Measurements from ENCODE around the gene PHC1.

Gene PHC1

GRCh38 chr12:8941691-8942478 lies 27.6 kb downstream of the PHC1 start:
- DNase-seq (ENCODE audit: low read depth): no peak
- H3K4me3 ChIP-seq (ENCODE audit: low read depth, low read length): no peak overlapping the region
- TF ChIP-seq CTCF (IDR thresholded peaks at IDR 0.05; ENCODE audit: control insufficient read depth, extremely low read depth, insufficient read depth): no peak

DNA sequence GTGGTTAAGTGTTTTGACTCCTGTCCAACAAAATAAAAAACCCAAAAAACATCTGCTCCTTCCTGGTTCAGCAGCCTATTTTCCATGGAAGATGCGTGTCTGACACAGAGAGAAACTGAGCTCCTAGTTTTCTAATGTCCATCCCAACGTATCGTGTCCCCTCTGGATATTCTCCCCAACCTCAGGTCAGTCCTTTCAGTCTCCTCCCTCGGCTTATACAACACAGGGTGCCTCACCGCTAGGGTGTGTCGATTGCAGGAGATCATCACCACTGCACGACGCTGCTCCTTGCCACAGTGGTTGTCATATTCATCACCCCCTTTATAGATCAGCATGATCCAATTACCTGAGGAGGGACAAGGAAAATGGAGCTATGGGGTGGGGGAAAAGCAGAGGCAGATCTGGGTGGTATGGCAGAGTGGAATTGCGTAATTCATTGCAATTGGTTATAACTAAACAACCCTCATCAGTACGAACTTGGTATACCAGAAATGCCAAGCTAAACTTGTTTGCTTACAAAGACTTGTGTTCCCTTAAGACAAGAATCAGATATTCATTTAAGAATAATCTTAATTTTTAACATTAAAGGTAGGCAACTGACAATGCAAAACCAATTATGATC lies 29.4 kb downstream of the PHC1 start:
- no peak overlapping the region for H3K4me3 ChIP-seq (ENCODE audit: low read depth, low read length)
- TF ChIP-seq CTCF (IDR thresholded peaks at IDR 0.05; ENCODE audit: control insufficient read depth, extremely low read depth, insufficient read depth): no peak
- DNase-seq (ENCODE audit: low read depth): no peak

DNA sequence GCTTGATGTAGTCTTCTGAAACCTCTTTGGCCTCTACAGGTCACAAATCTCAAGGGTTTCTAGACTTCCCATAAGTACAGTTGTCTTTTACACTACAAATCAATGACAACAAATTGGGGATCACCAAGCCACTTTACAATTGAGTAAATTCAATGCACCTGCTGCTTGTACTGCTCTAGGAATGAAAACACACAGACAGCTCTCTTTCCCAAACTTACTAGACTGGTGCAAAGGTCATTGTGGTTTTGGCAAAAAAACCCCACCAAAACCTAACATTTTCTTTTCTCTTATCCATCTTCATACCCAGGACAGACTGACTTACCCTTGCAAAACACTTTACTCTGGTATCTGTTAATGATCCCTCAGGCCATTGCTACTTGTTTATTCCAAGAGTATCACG lies 32.4 kb downstream of the PHC1 start:
- H3K4me3 ChIP-seq (ENCODE audit: low read depth, low read length): no peak overlapping the region
- TF ChIP-seq CTCF (IDR thresholded peaks at IDR 0.05; ENCODE audit: control insufficient read depth, extremely low read depth, insufficient read depth): no peak
- DNase-seq (ENCODE audit: low read depth): no peak

GRCh38 chr12:8947737-8948136 lies 33.4 kb downstream of the PHC1 start:
- H3K4me3 ChIP-seq (ENCODE audit: low read depth, low read length): no peak overlapping the region
- no peak for DNase-seq (ENCODE audit: low read depth)

GRCh38 chr12:8948701-8949341 lies 34.5 kb downstream of the PHC1 start:
- peak overlapping the region; percentile 88 for H3K4me3 ChIP-seq (ENCODE audit: low read depth, low read length)
- DNase-seq (ENCODE audit: low read depth): no peak
- no peak for TF ChIP-seq CTCF (IDR thresholded peaks at IDR 0.05; ENCODE audit: control insufficient read depth, extremely low read depth, insufficient read depth)

More at GRCh38 chr12:8947737-8948136, 33.4 kb downstream of the PHC1 start:
- no peak for TF ChIP-seq CTCF (IDR thresholded peaks at IDR 0.05; ENCODE audit: control insufficient read depth, extremely low read depth, insufficient read depth)

DNA sequence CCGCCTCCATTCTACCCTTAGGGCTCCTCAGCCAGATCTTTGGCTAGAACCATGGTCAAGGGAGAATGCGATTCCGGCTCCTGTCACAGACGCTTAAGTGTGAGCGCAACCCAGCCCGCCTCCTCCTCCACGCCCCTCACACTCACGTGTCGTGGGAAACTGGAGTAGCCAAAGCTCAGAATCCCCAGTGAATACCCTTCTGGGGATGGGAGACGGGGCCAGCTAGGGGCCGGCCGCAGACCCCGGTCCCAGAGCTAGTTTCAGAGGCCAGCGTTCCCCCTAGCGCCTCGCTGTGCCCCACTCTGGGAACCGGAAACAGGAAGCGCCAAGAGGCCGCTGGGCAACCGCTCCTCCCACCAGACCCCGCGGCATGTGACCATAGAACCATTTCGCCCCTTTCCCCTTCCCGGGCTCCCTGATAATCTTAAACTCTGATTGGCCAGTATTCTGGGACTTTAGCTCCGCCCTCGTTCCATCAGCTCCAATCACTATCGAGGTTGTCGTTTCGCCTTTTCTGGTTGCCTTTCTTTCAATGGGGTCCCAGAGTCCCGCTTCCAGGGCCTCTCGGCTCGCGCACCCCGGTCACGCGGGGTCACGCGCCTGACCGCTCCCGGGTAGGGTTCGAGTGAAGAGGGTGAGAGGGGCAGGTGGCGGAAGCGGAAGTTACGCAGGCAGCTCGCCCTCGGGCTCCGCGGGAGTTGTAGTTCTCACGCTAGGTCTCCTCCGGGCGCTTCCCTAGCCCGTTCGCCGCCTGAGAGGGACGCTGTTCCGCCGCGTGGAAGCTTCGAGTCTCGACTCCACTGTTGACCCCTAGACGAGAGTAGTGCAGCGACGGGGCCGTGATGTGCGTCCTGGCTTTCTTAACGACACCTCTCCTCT lies 35.3 kb downstream of the PHC1 start, which contains the start of gene M6PR:
Gene M6PR, minus strand, starts transcription at position 304 of the 879 bp plus-strand sequence. CDS start 3,241 bp downstream, outside the sequence.
- peak within 1 kb of the TSS; percentile 88 for H3K4me3 ChIP-seq (ENCODE audit: low read depth, low read length)
- peak; percentile 71 for DNase-seq (ENCODE audit: low read depth)
- peak; percentile 79 for TF ChIP-seq CTCF (IDR thresholded peaks at IDR 0.05; ENCODE audit: control insufficient read depth, extremely low read depth, insufficient read depth)

Data from LNCaP clone FGC (cell line).